ENCODE results near the gene ZBTB38. TPM values are rescaled to one million over a fixed set of nuclear protein-coding genes. Genes with fewer than 3 reads are reported as not detected.

Gene ZBTB38
- total and polyA plus RNA-seq, 2 of the 13 experiments (the other 11 are each of a cell fraction or from before 2014, with no cell fraction given): 26.8 to 51.7 TPM

GRCh38 chr3:141326123-141326522 lies 42.2 kb upstream of the ZBTB38 start (continued):
- TF ChIP-seq ZNF562 (CRISPR knock-in tag; IDR thresholded peaks at IDR 0.05; ENCODE audit: borderline replicate concordance): no peak
- peak; percentile 82 for TF ChIP-seq SIX4 (CRISPR knock-in tag; IDR thresholded peaks at IDR 0.05)
- TF ChIP-seq PAXIP1 (CRISPR knock-in tag; conservative IDR thresholded peaks at IDR 0.05): peak; percentile 70
- no peak for TF ChIP-seq HMG20B (CRISPR knock-in tag; conservative IDR thresholded peaks at IDR 0.05)
- TF ChIP-seq HNF4A (CRISPR knock-in tag; IDR thresholded peaks at IDR 0.05): peak; percentile 47
- no peak for TF ChIP-seq ZKSCAN5 (CRISPR knock-in tag; IDR thresholded peaks at IDR 0.05)
- TF ChIP-seq RXRB (CRISPR knock-in tag; IDR thresholded peaks at IDR 0.05; ENCODE audit: borderline replicate concordance): peak; percentile 30; the same call in 1 of the 2 replicates
- TF ChIP-seq ARNT (IDR thresholded peaks at IDR 0.05): no peak
- TF ChIP-seq, protein P1, sequence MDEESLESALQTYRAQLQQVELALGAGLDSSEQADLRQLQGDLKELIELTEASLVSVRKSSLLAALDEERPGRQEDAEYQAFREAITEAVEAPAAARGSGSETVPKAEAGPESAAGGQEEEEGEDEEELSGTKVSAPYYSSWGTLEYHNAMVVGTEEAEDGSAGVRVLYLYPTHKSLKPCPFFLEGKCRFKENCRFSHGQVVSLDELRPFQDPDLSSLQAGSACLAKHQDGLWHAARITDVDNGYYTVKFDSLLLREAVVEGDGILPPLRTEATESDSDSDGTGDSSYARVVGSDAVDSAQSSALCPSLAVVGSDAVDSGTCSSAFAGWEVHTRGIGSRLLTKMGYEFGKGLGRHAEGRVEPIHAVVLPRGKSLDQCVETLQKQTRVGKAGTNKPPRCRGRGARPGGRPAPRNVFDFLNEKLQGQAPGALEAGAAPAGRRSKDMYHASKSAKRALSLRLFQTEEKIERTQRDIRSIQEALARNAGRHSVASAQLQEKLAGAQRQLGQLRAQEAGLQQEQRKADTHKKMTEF (CRISPR knock-in tag; IDR thresholded peaks at IDR 0.05): no peak
- TF ChIP-seq, protein P2, sequence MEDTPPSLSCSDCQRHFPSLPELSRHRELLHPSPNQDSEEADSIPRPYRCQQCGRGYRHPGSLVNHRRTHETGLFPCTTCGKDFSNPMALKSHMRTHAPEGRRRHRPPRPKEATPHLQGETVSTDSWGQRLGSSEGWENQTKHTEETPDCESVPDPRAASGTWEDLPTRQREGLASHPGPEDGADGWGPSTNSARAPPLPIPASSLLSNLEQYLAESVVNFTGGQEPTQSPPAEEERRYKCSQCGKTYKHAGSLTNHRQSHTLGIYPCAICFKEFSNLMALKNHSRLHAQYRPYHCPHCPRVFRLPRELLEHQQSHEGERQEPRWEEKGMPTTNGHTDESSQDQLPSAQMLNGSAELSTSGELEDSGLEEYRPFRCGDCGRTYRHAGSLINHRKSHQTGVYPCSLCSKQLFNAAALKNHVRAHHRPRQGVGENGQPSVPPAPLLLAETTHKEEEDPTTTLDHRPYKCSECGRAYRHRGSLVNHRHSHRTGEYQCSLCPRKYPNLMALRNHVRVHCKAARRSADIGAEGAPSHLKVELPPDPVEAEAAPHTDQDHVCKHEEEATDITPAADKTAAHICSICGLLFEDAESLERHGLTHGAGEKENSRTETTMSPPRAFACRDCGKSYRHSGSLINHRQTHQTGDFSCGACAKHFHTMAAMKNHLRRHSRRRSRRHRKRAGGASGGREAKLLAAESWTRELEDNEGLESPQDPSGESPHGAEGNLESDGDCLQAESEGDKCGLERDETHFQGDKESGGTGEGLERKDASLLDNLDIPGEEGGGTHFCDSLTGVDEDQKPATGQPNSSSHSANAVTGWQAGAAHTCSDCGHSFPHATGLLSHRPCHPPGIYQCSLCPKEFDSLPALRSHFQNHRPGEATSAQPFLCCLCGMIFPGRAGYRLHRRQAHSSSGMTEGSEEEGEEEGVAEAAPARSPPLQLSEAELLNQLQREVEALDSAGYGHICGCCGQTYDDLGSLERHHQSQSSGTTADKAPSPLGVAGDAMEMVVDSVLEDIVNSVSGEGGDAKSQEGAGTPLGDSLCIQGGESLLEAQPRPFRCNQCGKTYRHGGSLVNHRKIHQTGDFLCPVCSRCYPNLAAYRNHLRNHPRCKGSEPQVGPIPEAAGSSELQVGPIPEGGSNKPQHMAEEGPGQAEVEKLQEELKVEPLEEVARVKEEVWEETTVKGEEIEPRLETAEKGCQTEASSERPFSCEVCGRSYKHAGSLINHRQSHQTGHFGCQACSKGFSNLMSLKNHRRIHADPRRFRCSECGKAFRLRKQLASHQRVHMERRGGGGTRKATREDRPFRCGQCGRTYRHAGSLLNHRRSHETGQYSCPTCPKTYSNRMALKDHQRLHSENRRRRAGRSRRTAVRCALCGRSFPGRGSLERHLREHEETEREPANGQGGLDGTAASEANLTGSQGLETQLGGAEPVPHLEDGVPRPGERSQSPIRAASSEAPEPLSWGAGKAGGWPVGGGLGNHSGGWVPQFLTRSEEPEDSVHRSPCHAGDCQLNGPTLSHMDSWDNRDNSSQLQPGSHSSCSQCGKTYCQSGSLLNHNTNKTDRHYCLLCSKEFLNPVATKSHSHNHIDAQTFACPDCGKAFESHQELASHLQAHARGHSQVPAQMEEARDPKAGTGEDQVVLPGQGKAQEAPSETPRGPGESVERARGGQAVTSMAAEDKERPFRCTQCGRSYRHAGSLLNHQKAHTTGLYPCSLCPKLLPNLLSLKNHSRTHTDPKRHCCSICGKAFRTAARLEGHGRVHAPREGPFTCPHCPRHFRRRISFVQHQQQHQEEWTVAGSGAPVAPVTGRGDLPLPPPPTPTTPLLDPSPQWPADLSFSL (CRISPR knock-in tag; IDR thresholded peaks at IDR 0.05): no peak
- TF ChIP-seq SOX5 (CRISPR knock-in tag; IDR thresholded peaks at IDR 0.05; ENCODE audit: borderline replicate concordance): peak; percentile 19; the same call in 1 of the 2 replicates
- TF ChIP-seq ZNF414 (CRISPR knock-in tag; IDR thresholded peaks at IDR 0.05): no peak
- TF ChIP-seq EP300 (IDR thresholded peaks at IDR 0.05; ENCODE audit: low read depth in 2 of 2, low read length in 2 of 2): peak in 1 of 2 experiments; percentile 25; a peak in 1 of 4 replicates
- no peak for TF ChIP-seq EP300 (CRISPR knock-in tag; IDR thresholded peaks at IDR 0.05; ENCODE audit: borderline replicate concordance)
- no peak for TF ChIP-seq TARDBP (CRISPR knock-in tag; IDR thresholded peaks at IDR 0.05)
- TF ChIP-seq GABPA (IDR thresholded peaks at IDR 0.05; ENCODE audit: low read depth, low read length): no peak
- TF ChIP-seq GABPA (CRISPR knock-in tag; IDR thresholded peaks at IDR 0.05; ENCODE audit: low read depth): peak; percentile 27; the same call in 1 of the 2 replicates
- TF ChIP-seq MAF1 (CRISPR knock-in tag; IDR thresholded peaks at IDR 0.05; ENCODE audit: borderline replicate concordance): no peak
- no peak for TF ChIP-seq MXI1 (IDR thresholded peaks at IDR 0.05; ENCODE audit: borderline replicate concordance, low read depth, low read length)

Data from HepG2 (cell line).